GM15510 (cell line): ENCODE measurements around the gene ENHO.

Experiments used
- POLR2A ChIP-seq: IDR thresholded peaks from 3 replicates; pipeline ENCODE4 v1.6.1; 2011; ENCODE audit warnings: borderline replicate concordance; ENCODE audit not compliant: insufficient read length; ENCODE audit errors: extremely low read depth

The ENHO gene

GRCh38 chr9:34558364-34558763 is 35.6 kb upstream of the ENHO start:
- TF ChIP-seq POLR2A, result no peak

GRCh38 chr9:34557426-34558321 is 34.9 kb upstream of the ENHO start:
- TF ChIP-seq POLR2A, result no peak

GRCh38 chr9:34556949-34557348 is 34.2 kb upstream of the ENHO start:
- TF ChIP-seq POLR2A, result no peak

GRCh38 chr9:34555936-34556525 is 33.2 kb upstream of the ENHO start:
- no peak for TF ChIP-seq POLR2A

- no peak for TF ChIP-seq POLR2A
These were observed 32.7 kb upstream of the ENHO start for GRCh38 chr9:34555500-34555899.

GRCh38 chr9:34555002-34555348 is 32.2 kb upstream of the ENHO start:
- no peak for TF ChIP-seq POLR2A

GRCh38 chr9:34554211-34555001 is 31.6 kb upstream of the ENHO start:
- TF ChIP-seq POLR2A, result no peak

- TF ChIP-seq POLR2A, result no peak
These were observed 30.8 kb upstream of the ENHO start for GRCh38 chr9:34553511-34554021.

- no peak for TF ChIP-seq POLR2A
These were observed 30.2 kb upstream of the ENHO start for GRCh38 chr9:34552986-34553385.

- no peak for TF ChIP-seq POLR2A
These were observed 29.8 kb upstream of the ENHO start for GRCh38 chr9:34552606-34552981.

- no peak for TF ChIP-seq POLR2A
These were observed 29.2 kb upstream of the ENHO start for GRCh38 chr9:34551751-34552605.

- TF ChIP-seq POLR2A, result no peak
These were observed 28.0 kb upstream of the ENHO start for GRCh38 chr9:34550681-34551270.

- TF ChIP-seq POLR2A, result no peak
These were observed 27.4 kb upstream of the ENHO start for GRCh38 chr9:34550016-34550680.

- TF ChIP-seq POLR2A, result no peak
These were observed 26.6 kb upstream of the ENHO start for GRCh38 chr9:34549407-34549732.
